Endothelial cell of umbilical vein (primary cell): Measurements from ENCODE around the gene ACLY. TPM values are rescaled to one million over a fixed set of nuclear protein-coding genes. Genes with fewer than 3 reads are reported as not detected.

Experiments
- BruUV-seq: library from RNA; stranded (reverse); fragments of 400-500 nt; replicated peaks from 2 replicates; lab custom pipeline; 2021; lab: Mats Ljungman, UMichigan
- CTCF ChIA-PET: fragments of 300-600, 350-600 bp; sonication (Branson Sonifier 250); formaldehyde crosslinking; loops from one replicate; lab custom pipeline; 2021; ENCODE audit warnings: antibody characterized with exemption, inconsistent platforms; lab: Charles Lee
- POLR2A ChIA-PET: fragments of 300-600, 350-600 bp; sonication (Branson Sonifier 250); formaldehyde crosslinking; loops from one replicate; lab custom pipeline; 2021; ENCODE audit warnings: antibody characterized with exemption, inconsistent platforms; lab: Charles Lee
- DNase-seq: peaks from one replicate; pipeline ENCODE4 v3.0.0-alpha.2; 2011; ENCODE audit warnings: low read depth, low spot score
- FAIRE-seq: peaks from 2 replicates; lab custom pipeline; 2011; peaks lifted over from hg19 to GRCh38; lab: Jason Lieb, UNC
- H2AFZ ChIP-seq: 2 replicates; pipeline ENCODE4 v1.6.0; 2012; ENCODE audit warnings: low read depth, low read length, control low read depth, inconsistent platforms
- H3K27ac ChIP-seq: 2 replicates; pipeline ENCODE4 v1.5.1; 2011; ENCODE audit warnings: low read depth, mild to moderate bottlenecking, control low read depth, low read length, moderate library complexity; ENCODE audit not compliant: insufficient read depth
- H3K27me3 ChIP-seq, 2 experiments: 2 replicates each; pipeline versions ENCODE4 v1.6.0 to v1.6.1; 2011; ENCODE audit warnings: low read length in 2 of 2, mixed read lengths in 1 of 2; ENCODE audit not compliant: control insufficient read depth in 2 of 2, insufficient read depth in 2 of 2
- H3K36me3 ChIP-seq, 2 experiments: 2 replicates in 1 of 2; 3 replicates in 1 of 2; pipeline ENCODE4 v1.5.1; 2011; ENCODE audit warnings: low read length in 2 of 2, mild to moderate bottlenecking in 1 of 2, moderate library complexity in 1 of 2; ENCODE audit not compliant: control insufficient read depth in 2 of 2, insufficient read depth in 2 of 2; ENCODE audit errors: extremely low read depth in 1 of 2
- H3K4me1 ChIP-seq: 3 replicates; pipeline ENCODE4 v1.5.1; 2011; ENCODE audit warnings: mild to moderate bottlenecking, low read length; ENCODE audit not compliant: control insufficient read depth, insufficient read depth; ENCODE audit errors: extremely low read depth
- H3K4me2 ChIP-seq: 2 replicates; pipeline ENCODE4 v1.6.1; 2011; ENCODE audit warnings: low read length, control low read depth, mixed read lengths; ENCODE audit not compliant: insufficient read depth
- H3K4me3 ChIP-seq, 3 experiments: fragments of 200-600 bp in 1 of 3; sonication (generic), shearing (Covaris generic) in 1 of 3; replicated peaks in 1 of 3; 2 replicates each; pipeline ENCODE4 v1.5.1; 2011 to 2016; ENCODE audit warnings: control low read depth in 3 of 3, low read length in 3 of 3, mild to moderate bottlenecking in 2 of 3, inconsistent platforms in 1 of 3, low read depth in 1 of 3, moderate library complexity in 1 of 3; ENCODE audit not compliant: insufficient read depth in 1 of 3
- H3K79me2 ChIP-seq: 2 replicates; pipeline ENCODE4 v1.6.0; 2012; ENCODE audit warnings: low read length, inconsistent platforms; ENCODE audit not compliant: control insufficient read depth, insufficient read depth
- H3K9ac ChIP-seq: replicated peaks from 2 replicates; pipeline ENCODE3; 2011; ENCODE audit warnings: low read length, control low read depth; ENCODE audit not compliant: insufficient read depth; ENCODE audit errors: extremely low read depth
- H3K9me1 ChIP-seq: replicated peaks from 3 replicates; pipeline ENCODE4 v1.6.0; 2011; ENCODE audit warnings: mild to moderate bottlenecking, low read length; ENCODE audit not compliant: control insufficient read depth, insufficient read depth; ENCODE audit errors: extremely low read depth
- H3K9me3 ChIP-seq: replicated peaks from 2 replicates; pipeline ENCODE4 v1.5.1; 2012; ENCODE audit warnings: low read length, inconsistent platforms; ENCODE audit not compliant: control insufficient read depth, insufficient read depth
- H4K20me1 ChIP-seq: replicated peaks from 2 replicates; pipeline ENCODE3; 2011; ENCODE audit warnings: mild to moderate bottlenecking, low read length; ENCODE audit not compliant: control insufficient read depth, insufficient read depth; ENCODE audit errors: extremely low read depth
- EZH2 ChIP-seq: IDR thresholded peaks from 2 replicates; pipeline ENCODE4 v1.6.1; 2012; ENCODE audit warnings: borderline replicate concordance, low read depth, mild to moderate bottlenecking, moderate library complexity, low read length, inconsistent platforms; ENCODE audit not compliant: severe bottlenecking
- FOS ChIP-seq: IDR thresholded peaks from 2 replicates; pipeline ENCODE4 v1.6.1; 2011; ENCODE audit warnings: mild to moderate bottlenecking, low read length, moderate library complexity, borderline replicate concordance; ENCODE audit not compliant: insufficient read depth
- GATA2 ChIP-seq: IDR thresholded peaks from 2 replicates; pipeline ENCODE4 v1.7.0; 2011; ENCODE audit warnings: low read depth, mild to moderate bottlenecking, moderate library complexity, mixed read lengths, low read length; ENCODE audit not compliant: insufficient read length, insufficient read depth
- JUN ChIP-seq: IDR thresholded peaks from 2 replicates; pipeline ENCODE4 v1.6.1; 2011; ENCODE audit warnings: borderline replicate concordance, low read depth; ENCODE audit not compliant: insufficient read length, insufficient read depth
- MYC ChIP-seq: IDR thresholded peaks from one replicate; pipeline ENCODE4 v1.6.1; 2011; ENCODE audit warnings: mild to moderate bottlenecking, low read depth, low read length
- POLR2A ChIP-seq: IDR thresholded peaks from 2 replicates; pipeline ENCODE4 v1.6.1; 2012; ENCODE audit warnings: low read depth, mild to moderate bottlenecking, control low read depth, low read length
- POLR2AphosphoS5 ChIP-seq: IDR thresholded peaks from 2 replicates; pipeline ENCODE4 v1.6.1; 2012; ENCODE audit warnings: low read depth, mild to moderate bottlenecking, control low read depth, low read length, moderate library complexity; ENCODE audit not compliant: insufficient read depth
- dilution Hi-C: fragments of 300-500 bp; cut with MboI; formaldehyde crosslinking; loops from one replicate; pipeline ENCODE4 v1.15.0; 2019; ENCODE audit warnings: low sequenced_read_pairs; ENCODE audit not compliant: extremely low pct_ligation_motif_present
- intact Hi-C: fragments of 100-400 bp; cut with micrococcal nuclease; formaldehyde crosslinking; loops from one replicate; pipeline ENCODE4 v1.10.0; 2022
- polyA plus RNA-seq, 4 experiments: library from polyadenylated mRNA; depleted of rRNA in 3 of 4; stranded (reverse) in 3 of 4; unstranded in 1 of 4; fragments of >200 nt; gene quantifications; 2 replicates each; pipeline versions ENCODE4 v1.2.1 to v1.2.3, GENCODE V29; 2011 to 2012; ENCODE audit warnings: missing spikeins in 1 of 4
- total RNA-seq: library from RNA; stranded (reverse); gene quantifications from 2 replicates; pipeline ENCODE4 v1.2.3, GENCODE V29; 2021
- TF ChIP-seq, protein P1 (sequence below), 2 donors: IDR thresholded peaks; 1 replicate in 1 of 2; 2 replicates in 1 of 2; pipeline ENCODE4 v1.5.1; 2011; ENCODE audit warnings: low read length in 2 of 2, mild to moderate bottlenecking in 2 of 2, moderate library complexity in 2 of 2, control low read depth in 1 of 2, inconsistent platforms in 1 of 2, low read depth in 1 of 2; ENCODE audit not compliant: insufficient read depth in 1 of 2; ENCODE audit errors: extremely low read depth in 1 of 2
- TF ChIP-seq, protein P2 (sequence below): IDR thresholded peaks from 2 replicates; pipeline ENCODE4 v1.6.1; 2011; ENCODE audit not compliant: insufficient read depth, insufficient read length

The ACLY gene
- total and polyA plus RNA-seq, 2 donors (not counting 3 experiments of a cell fraction or from before 2014, with no cell fraction given), result 174 to 324 TPM

DNA sequence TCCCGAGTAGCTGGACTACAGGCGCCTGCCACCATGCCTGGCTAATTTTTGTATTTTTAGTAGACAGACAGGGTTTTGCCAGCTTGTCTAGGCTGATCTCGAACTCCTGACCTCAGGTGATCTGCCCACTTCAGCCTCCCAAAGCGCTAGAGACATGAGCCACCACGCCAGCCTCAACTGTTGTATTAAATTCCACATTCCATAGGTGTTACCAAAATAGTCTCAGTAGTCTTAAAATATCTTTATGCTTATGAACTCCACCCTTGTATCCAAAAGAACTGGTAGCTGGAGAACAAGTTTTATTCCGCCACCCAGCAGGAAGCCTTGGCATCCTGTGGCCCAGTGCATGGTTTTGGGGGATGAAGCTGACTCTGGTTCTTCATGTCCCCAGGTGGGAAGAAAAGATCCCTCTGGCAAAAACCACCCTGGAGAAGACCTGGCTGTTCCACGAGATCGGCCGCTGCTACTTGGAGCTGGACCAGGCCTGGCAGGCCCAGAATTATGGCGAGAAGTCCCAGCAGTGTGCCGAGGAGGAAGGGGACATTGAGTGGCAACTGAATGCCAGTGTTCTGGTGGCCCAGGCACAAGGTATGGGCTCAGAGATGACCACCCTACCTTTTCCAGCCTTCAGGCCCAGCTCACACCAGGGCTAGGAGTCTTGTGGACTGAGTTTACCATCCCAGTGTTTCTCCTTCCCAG is 30.2 kb upstream of the ACLY start:
- intact Hi-C loops, result no loop called here
- no peak overlapping the region for H2AFZ ChIP-seq

DNA sequence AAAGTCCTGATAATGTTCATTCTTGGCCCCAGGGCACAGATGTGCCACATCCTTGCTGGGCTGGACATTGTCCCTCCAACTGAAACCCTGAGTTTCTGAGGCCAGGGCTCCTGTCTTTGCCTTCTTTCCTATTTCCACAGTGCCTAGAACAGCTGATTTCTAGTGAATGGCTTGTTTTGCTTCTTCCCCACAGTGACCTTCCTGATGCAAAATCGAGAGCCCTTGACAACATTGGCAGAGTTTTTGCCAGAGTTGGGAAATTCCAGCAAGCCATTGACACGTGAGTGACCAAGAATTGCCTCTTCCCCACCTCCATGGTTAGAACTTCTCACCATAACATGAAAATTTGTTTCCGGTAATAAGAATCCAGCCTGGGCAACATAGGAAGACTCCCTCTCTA is 26.2 kb upstream of the ACLY start:
- H3K36me3 ChIP-seq, result no peaks in the 10 kb centered on the region

More for the DNA sequence above, 30.2 kb upstream of the ACLY start:
- BruUV-seq, result no TSS peak
- H3K9me1 ChIP-seq, result no peaks in the 10 kb centered on the region
- DNase-seq (no peak), FAIRE-seq (no peak)
- H3K9ac ChIP-seq, result no peak overlapping the region
- H4K20me1 ChIP-seq, result no peaks in the 10 kb centered on the region
- TF ChIP-seq POLR2AphosphoS5 (no peak), JUN (no peak)
- H3K9me3 ChIP-seq, result no peaks in the 10 kb centered on the region
- H3K79me2 ChIP-seq, result no peaks in the 10 kb centered on the region
- ChIA-PET CTCF (interaction anchor here (1.1 to 2.8 kb wide), 5 partner anchors 9 to 30 kb away, joined by 3 to 14 read pairs (median 4); partner anchors contain the start of genes ACLY and ODAD4), POLR2A (no interaction called here)
- no peaks in the 10 kb centered on the region for H3K4me1 ChIP-seq
- dilution Hi-C loops, result no loop called here
- H3K27me3 ChIP-seq, result no peaks in the 10 kb centered on the region
- H3K27ac ChIP-seq, result no peak overlapping the region
- H3K4me3 ChIP-seq, result no peak overlapping the region
- no peaks in the 10 kb centered on the region for H3K36me3 ChIP-seq
- H3K4me2 ChIP-seq, result no peak overlapping the region

More for the DNA sequence above, 26.2 kb upstream of the ACLY start:
- Histone ChIP-seq H3K9ac (no peak overlapping the region), H3K9me1 (no peaks in the 10 kb centered on the region), H3K27ac (no peak overlapping the region), H3K79me2 (no peaks in the 10 kb centered on the region), H3K4me2 (no peak overlapping the region), H2AFZ (no peak overlapping the region), H3K4me1 (no peaks in the 10 kb centered on the region), H3K27me3 (peaks cover 0 to 2% of the 10 kb centered on the region in 2 experiments), H4K20me1 (no peaks in the 10 kb centered on the region), H3K4me3 (no peak overlapping the region), H3K9me3 (no peaks in the 10 kb centered on the region)
- dilution Hi-C loops (no loop called here), intact Hi-C loops (no loop called here)
- ChIA-PET POLR2A (no interaction called here), CTCF (interaction anchor here (1.0 to 3.2 kb wide), 3 partner anchors 11 to 14 kb away, joined by 3 to 9 read pairs (median 4); partner anchors contain the start of gene ODAD4)
- BruUV-seq, result no TSS peak
- no peak for DNase-seq
- FAIRE-seq, result no peak
- TF ChIP-seq EZH2, result no peak
- no peak for TF ChIP-seq JUN
- no peak for TF ChIP-seq GATA2
- no peak for TF ChIP-seq POLR2A
- TF ChIP-seq, protein P1, sequence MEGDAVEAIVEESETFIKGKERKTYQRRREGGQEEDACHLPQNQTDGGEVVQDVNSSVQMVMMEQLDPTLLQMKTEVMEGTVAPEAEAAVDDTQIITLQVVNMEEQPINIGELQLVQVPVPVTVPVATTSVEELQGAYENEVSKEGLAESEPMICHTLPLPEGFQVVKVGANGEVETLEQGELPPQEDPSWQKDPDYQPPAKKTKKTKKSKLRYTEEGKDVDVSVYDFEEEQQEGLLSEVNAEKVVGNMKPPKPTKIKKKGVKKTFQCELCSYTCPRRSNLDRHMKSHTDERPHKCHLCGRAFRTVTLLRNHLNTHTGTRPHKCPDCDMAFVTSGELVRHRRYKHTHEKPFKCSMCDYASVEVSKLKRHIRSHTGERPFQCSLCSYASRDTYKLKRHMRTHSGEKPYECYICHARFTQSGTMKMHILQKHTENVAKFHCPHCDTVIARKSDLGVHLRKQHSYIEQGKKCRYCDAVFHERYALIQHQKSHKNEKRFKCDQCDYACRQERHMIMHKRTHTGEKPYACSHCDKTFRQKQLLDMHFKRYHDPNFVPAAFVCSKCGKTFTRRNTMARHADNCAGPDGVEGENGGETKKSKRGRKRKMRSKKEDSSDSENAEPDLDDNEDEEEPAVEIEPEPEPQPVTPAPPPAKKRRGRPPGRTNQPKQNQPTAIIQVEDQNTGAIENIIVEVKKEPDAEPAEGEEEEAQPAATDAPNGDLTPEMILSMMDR (IDR thresholded peaks at IDR 0.05; ENCODE audit: extremely low read depth in 1 of 2, insufficient read depth in 1 of 2, low read depth in 1 of 2, low read length in 2 of 2), result no peak
- TF ChIP-seq, protein P2, sequence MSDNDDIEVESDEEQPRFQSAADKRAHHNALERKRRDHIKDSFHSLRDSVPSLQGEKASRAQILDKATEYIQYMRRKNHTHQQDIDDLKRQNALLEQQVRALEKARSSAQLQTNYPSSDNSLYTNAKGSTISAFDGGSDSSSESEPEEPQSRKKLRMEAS, result no peak
- TF ChIP-seq MYC, result no peak
- no peak for TF ChIP-seq POLR2AphosphoS5
- TF ChIP-seq FOS, result no peak
